H1 (cell line): Measurements from ENCODE around the gene BABAM2. TPM values are rescaled to one million over a fixed set of nuclear protein-coding genes. Genes with fewer than 3 reads are reported as not detected.

ENCODE experiments used
- CTCF ChIA-PET: fragments of 300-600 bp; sonication (Branson Sonifier 250); formaldehyde crosslinking; loops from one replicate; lab custom pipeline; 2021; ENCODE audit not compliant: partially characterized antibody; lab: Charles Lee
- POLR2A ChIA-PET: fragments of 300-600 bp; sonication (Branson Sonifier 250); formaldehyde crosslinking; loops from one replicate; lab custom pipeline; 2021; ENCODE audit warnings: inconsistent platforms; ENCODE audit not compliant: partially characterized antibody; lab: Charles Lee
- DNase-seq, 2 experiments: peaks; one replicate each; pipeline versions ENCODE4 v3.0.0 to v3.0.0-alpha.2; 2010 to 2022; ENCODE audit warnings: low spot score in 2 of 2, low read depth in 1 of 2, mixed read lengths in 1 of 2
- FAIRE-seq: peaks from 2 replicates; lab custom pipeline; 2011; peaks lifted over from hg19 to GRCh38; lab: Jason Lieb, UNC
- H2AFZ ChIP-seq: 2 replicates; pipeline ENCODE4 v1.8.1; 2012; ENCODE audit warnings: low read length, inconsistent platforms
- H2AK5ac ChIP-seq: 2 replicates; pipeline ENCODE4 v1.6.1; 2013; ENCODE audit warnings: low read depth, low read length
- H2BK120ac ChIP-seq: replicated peaks from 2 replicates; pipeline ENCODE3; 2013; ENCODE audit warnings: low read depth, low read length, inconsistent platforms
- H2BK12ac ChIP-seq: 2 replicates; pipeline ENCODE4 v1.6.1; 2013; ENCODE audit warnings: low read depth, low read length
- H2BK15ac ChIP-seq: 2 replicates; pipeline ENCODE4 v1.6.1; 2013; ENCODE audit warnings: low read length
- H2BK20ac ChIP-seq: 2 replicates; pipeline ENCODE4 v1.6.1; 2013; ENCODE audit warnings: low read length
- H2BK5ac ChIP-seq: 2 replicates; pipeline ENCODE4 v1.6.1; 2013; ENCODE audit warnings: low read depth, low read length
- H3K14ac ChIP-seq: 2 replicates; pipeline ENCODE4 v1.6.1; 2013; ENCODE audit warnings: inconsistent platforms; ENCODE audit not compliant: insufficient read length
- H3K18ac ChIP-seq: 2 replicates; pipeline ENCODE4 v1.6.1; 2013; ENCODE audit warnings: low read length; ENCODE audit errors: extremely low read depth
- H3K23ac ChIP-seq: 2 replicates; pipeline ENCODE4 v1.6.1; 2013; ENCODE audit warnings: inconsistent platforms; ENCODE audit not compliant: insufficient read length
- H3K23me2 ChIP-seq: 2 replicates; pipeline ENCODE4 v1.6.1; 2013; ENCODE audit warnings: low read depth, low read length
- H3K27ac ChIP-seq: 2 replicates; pipeline ENCODE4 v1.6.1; 2011; ENCODE audit warnings: low read depth, low read length, inconsistent platforms
- H3K27me3 ChIP-seq, 4 experiments: replicated peaks in 1 of 4; 1 replicate in 1 of 4; 2 replicates in 3 of 4; pipeline versions ENCODE4 v1.6.1 to v1.8.1; 2011 to 2013; ENCODE audit warnings: low read length in 3 of 4, mild to moderate bottlenecking in 3 of 4, inconsistent platforms in 2 of 4, mixed read lengths in 2 of 4, moderate library complexity in 1 of 4; ENCODE audit not compliant: control insufficient read depth in 3 of 4, insufficient read depth in 3 of 4; ENCODE audit errors: extremely low read depth in 1 of 4
- H3K36me3 ChIP-seq, 4 experiments: 2 replicates each; pipeline versions ENCODE4 v1.6.1 to v1.8.1; 2011 to 2013; ENCODE audit warnings: mild to moderate bottlenecking in 4 of 4, low read length in 3 of 4, moderate library complexity in 2 of 4, control low read depth in 1 of 4, inconsistent platforms in 1 of 4; ENCODE audit not compliant: insufficient read depth in 4 of 4, control insufficient read depth in 2 of 4
- H3K4ac ChIP-seq: replicated peaks from 2 replicates; pipeline ENCODE3; 2013; ENCODE audit warnings: low read length, low read depth, mixed read lengths, inconsistent platforms; ENCODE audit not compliant: insufficient read length
- H3K4me1 ChIP-seq, 4 experiments: replicated peaks in 1 of 4; 1 replicate in 1 of 4; 2 replicates in 3 of 4; pipeline versions ENCODE4 v1.6.1 to v1.8.1; 2011 to 2013; ENCODE audit warnings: low read length in 3 of 4, inconsistent platforms in 2 of 4, mixed read lengths in 1 of 4; ENCODE audit not compliant: insufficient read depth in 4 of 4, control insufficient read depth in 3 of 4
- H3K4me2 ChIP-seq, 2 experiments: 2 replicates each; pipeline versions ENCODE4 v1.6.1 to v1.8.1; 2011 to 2013; ENCODE audit warnings: low read depth in 2 of 2, low read length in 2 of 2, control low read depth in 1 of 2, inconsistent platforms in 1 of 2, mild to moderate bottlenecking in 1 of 2; ENCODE audit not compliant: insufficient read depth in 1 of 2
- H3K4me3 ChIP-seq, 4 experiments: fragments of 200-600, 300-600 bp in 1 of 4; sonication (generic), shearing (Covaris generic), sonication (Bioruptor Twin) in 1 of 4; 2 replicates each; pipeline versions ENCODE4 v1.5.1 to v1.8.1; 2011 to 2016; ENCODE audit warnings: low read length in 4 of 4, low read depth in 3 of 4, control low read depth in 2 of 4, inconsistent platforms in 2 of 4, mild to moderate bottlenecking in 2 of 4, mixed read lengths in 1 of 4, moderate library complexity in 1 of 4; ENCODE audit not compliant: insufficient read depth in 2 of 4; ENCODE audit errors: extremely low read depth in 1 of 4
- H3K56ac ChIP-seq: replicated peaks from 2 replicates; pipeline ENCODE3; 2013; ENCODE audit warnings: low read depth, mild to moderate bottlenecking, mixed read lengths, low read length, inconsistent platforms; ENCODE audit not compliant: insufficient read length
- H3K79me1 ChIP-seq: 2 replicates; pipeline ENCODE4 v1.6.1; 2013; ENCODE audit warnings: low read depth, low read length, control low read depth
- H3K79me2 ChIP-seq, 2 experiments: 2 replicates each; pipeline versions ENCODE4 v1.6.1 to v1.8.1; 2012 to 2013; ENCODE audit warnings: low read length in 2 of 2, mild to moderate bottlenecking in 2 of 2, inconsistent platforms in 1 of 2; ENCODE audit not compliant: insufficient read depth in 2 of 2, control insufficient read depth in 1 of 2
- H3K9ac ChIP-seq, 4 experiments: replicated peaks in 1 of 4; 1 replicate in 1 of 4; 2 replicates in 3 of 4; pipeline versions ENCODE4 v1.6.1 to v1.8.1; 2011 to 2013; ENCODE audit warnings: low read depth in 3 of 4, low read length in 3 of 4, control low read depth in 2 of 4, mild to moderate bottlenecking in 2 of 4, moderate library complexity in 2 of 4, inconsistent platforms in 1 of 4; ENCODE audit errors: extremely low read depth in 1 of 4
- H3K9me3 ChIP-seq, 2 experiments: 2 replicates each; pipeline versions ENCODE4 v1.6.1 to v1.8.1; 2012 to 2013; ENCODE audit warnings: mild to moderate bottlenecking in 2 of 2, moderate library complexity in 2 of 2, control low read depth in 1 of 2, inconsistent platforms in 1 of 2, low read depth in 1 of 2, low read length in 1 of 2, mixed read lengths in 1 of 2; ENCODE audit not compliant: insufficient read depth in 2 of 2
- H4K20me1 ChIP-seq, 2 experiments: replicated peaks in 1 of 2; 2 replicates each; pipeline versions ENCODE3 to v1.8.1; 2011 to 2013; ENCODE audit warnings: inconsistent platforms in 2 of 2, low read length in 2 of 2, mild to moderate bottlenecking in 1 of 2; ENCODE audit not compliant: insufficient read depth in 2 of 2, control insufficient read depth in 1 of 2
- H4K5ac ChIP-seq: 2 replicates; pipeline ENCODE4 v1.6.1; 2013; ENCODE audit warnings: low read length, low read depth, mixed read lengths, inconsistent platforms; ENCODE audit not compliant: insufficient read length
- H4K8ac ChIP-seq: 2 replicates; pipeline ENCODE4 v1.8.0; 2013; ENCODE audit warnings: mild to moderate bottlenecking, moderate library complexity, low read length, inconsistent platforms; ENCODE audit not compliant: insufficient read depth; ENCODE audit errors: extremely low read depth
- H4K91ac ChIP-seq: replicated peaks from 2 replicates; pipeline ENCODE3; 2013; ENCODE audit warnings: low read length, mixed read lengths, inconsistent platforms; ENCODE audit not compliant: insufficient read length
- HDAC6 ChIP-seq: IDR thresholded peaks from one replicate; pipeline ENCODE4 v1.7.1; 2012; ENCODE audit warnings: low read depth, mild to moderate bottlenecking, inconsistent platforms, low read length, moderate library complexity
- WGBS, 2 experiments: shearing (Covaris generic) in 1 of 2; methylation state at CpG; one replicate each; pipeline versions ENCODE4 v1.1.6 to v1.1.7; 2013 to 2015; ENCODE audit warnings: low lambda C conversion rate in 2 of 2, mixed read lengths in 2 of 2, inconsistent platforms in 1 of 2, low coverage in 1 of 2, missing lambda C conversion rate in 1 of 2; ENCODE audit not compliant: insufficient replicate concordance in 2 of 2, insufficient coverage in 1 of 2, insufficient read length in 1 of 2; ENCODE audit errors: extremely low coverage in 1 of 2, missing lambda C conversion rate in 1 of 2; 5-methylcytosine and 5-hydroxymethylcytosine counted together
- polyA plus RNA-seq, 7 experiments: library from polyadenylated mRNA; depleted of rRNA in 3 of 7; stranded (reverse) in 5 of 7; unstranded in 2 of 7; fragments of >200 nt in 5 of 7; fragments of 200-250 nt in 2 of 7; gene quantifications; 1 replicate in 5 of 7; 2 replicates in 1 of 7; 4 replicates in 1 of 7; pipeline versions ENCODE4 v1.2.1 to v1.2.3, GENCODE V29; 2011 to 2013; ENCODE audit warnings: missing spikeins in 2 of 7, mixed read lengths in 2 of 7
- total RNA-seq: library from RNA; stranded (reverse); fragmentation: NEBNext Ultra II Directional; extraction: Animal tissue kit (Norgen Biotek cat#: 25700); gene quantifications from 2 replicates; pipeline ENCODE4 v1.2.1, GENCODE V29; 2021

Gene BABAM2
- total and polyA plus RNA-seq, 2 of the 8 experiments (the other 6 are each of a cell fraction or from before 2014, with no cell fraction given) = 15.8 to 20.9 TPM

- no peak overlapping the region for H4K91ac ChIP-seq
- ChIA-PET POLR2A (no interaction called here), CTCF (interaction anchor here (0.7 kb wide), 1 partner anchor 29 kb away, joined by 3 read pairs; no protein-coding TSS in a partner anchor)
- DNase-seq (no peak), FAIRE-seq (no peak)
- no peak overlapping the region for H3K4me2 ChIP-seq
- H3K27ac ChIP-seq = no peak overlapping the region
- H2BK15ac ChIP-seq = no peak overlapping the region
- no peaks in the 10 kb centered on the region for H3K23me2 ChIP-seq
- 89% methylated on average over 5 of the region's 5 CpGs; no CpG with 5 or more reads in 1 of the 2 experiments for WGBS, 2 experiments
- no peak overlapping the region for H3K9ac ChIP-seq
- H3K79me2 ChIP-seq = no peaks in the 10 kb centered on the region
- no peaks in the 10 kb centered on the region for H4K20me1 ChIP-seq
- H2BK20ac ChIP-seq = no peak overlapping the region
- no peak overlapping the region for H4K5ac ChIP-seq
- H2BK5ac ChIP-seq = no peak overlapping the region
- no peak overlapping the region for H3K4ac ChIP-seq
- H3K14ac ChIP-seq = no peak overlapping the region
- peak overlapping the region; percentile 87; the same call in 1 of the 2 replicates for H4K8ac ChIP-seq
- H3K23ac ChIP-seq = no peak overlapping the region
- no peak overlapping the region for H2BK12ac ChIP-seq
- peaks cover 0 to 3% (median under 1%) of the 10 kb centered on the region in 4 experiments; a peak in 2 of 7 replicates for H3K27me3 ChIP-seq
- no peak for TF ChIP-seq HDAC6
- H2AFZ ChIP-seq = no peak overlapping the region
- H3K4me3 ChIP-seq = no peak overlapping the region
- H3K4me1 ChIP-seq = peaks cover 0 to 3% (median 3%) of the 10 kb centered on the region in 4 experiments; a peak in 2 of 7 replicates
- H3K79me1 ChIP-seq = no peaks in the 10 kb centered on the region
- H3K56ac ChIP-seq = no peak overlapping the region
- H2AK5ac ChIP-seq = no peak overlapping the region
- H2BK120ac ChIP-seq = no peak overlapping the region
- H3K36me3 ChIP-seq = no peaks in the 10 kb centered on the region
- no peak overlapping the region for H3K18ac ChIP-seq
- H3K9me3 ChIP-seq = no peaks in the 10 kb centered on the region
Measured at GRCh38 chr2:28374331-28374730, 483.8 kb downstream of the BABAM2 start.
